Spleen (tissue), 7 donors: ENCODE results near the gene RUSC2.

Experiments
- CTCF ChIP-seq, 11 experiments: fragments of 200-600 bp in 7 of 11; fragments of 450-650 bp in 4 of 11; sonication (generic) in 4 of 11; IDR thresholded peaks in 8 of 11; conservative IDR thresholded peaks in 3 of 11; 1 replicate in 7 of 11; 2 replicates in 4 of 11; pipeline versions ENCODE4 v1.4.0 to v1.8.0; 2016 to 2021; ENCODE audit warnings: antibody characterized with exemption in 11 of 11, inconsistent platforms in 4 of 11, mild to moderate bottlenecking in 1 of 11
- POLR2A ChIP-seq, 3 donors: fragments of 450-650 bp; IDR thresholded peaks; one replicate each; pipeline ENCODE4 v1.5.1; 2017; ENCODE audit warnings: antibody characterized with exemption in 3 of 3, mild to moderate bottlenecking in 1 of 3
- donor health status: DM: no; HTN: no; CAD: no; lungs with moderate emphysema.
- donor health status: DM: no; HTN: no; CAD: no.
- donor health status: DM: no; HTN: no; CAD: no.

- TF ChIP-seq POLR2A (IDR thresholded peaks at IDR 0.05) (no peak), CTCF (IDR thresholded peaks at IDR 0.05 in 8 of 11, conservative IDR thresholded peaks at IDR 0.05 in 3 of 11) (no peak)
These were observed 26.6 kb downstream of the RUSC2 start for GRCh38 chr9:35516479-35516878.
